ENCODE data around the gene CSRP1.

The CSRP1 gene

DNA sequence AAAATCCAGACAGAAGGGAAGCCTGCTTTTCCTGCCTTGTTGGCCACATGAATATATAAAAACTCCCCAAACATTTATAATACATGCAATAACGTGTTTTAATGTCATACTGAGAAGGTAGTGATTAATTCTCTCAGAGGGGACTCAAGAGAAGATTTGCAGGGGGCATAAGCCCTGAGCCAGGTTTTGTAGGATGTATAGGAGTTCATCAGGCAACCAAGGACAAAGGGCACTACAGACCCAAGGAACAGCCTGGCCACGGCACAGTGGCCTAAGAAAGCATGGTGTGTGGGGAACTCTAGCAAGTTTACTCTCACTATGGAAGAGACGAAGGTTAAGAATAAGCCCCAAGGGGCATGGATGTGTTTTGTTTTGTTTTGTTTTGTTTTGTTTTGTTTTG lies 70.0 kb downstream of the CSRP1 start:
- TF ChIP-seq, protein P1, sequence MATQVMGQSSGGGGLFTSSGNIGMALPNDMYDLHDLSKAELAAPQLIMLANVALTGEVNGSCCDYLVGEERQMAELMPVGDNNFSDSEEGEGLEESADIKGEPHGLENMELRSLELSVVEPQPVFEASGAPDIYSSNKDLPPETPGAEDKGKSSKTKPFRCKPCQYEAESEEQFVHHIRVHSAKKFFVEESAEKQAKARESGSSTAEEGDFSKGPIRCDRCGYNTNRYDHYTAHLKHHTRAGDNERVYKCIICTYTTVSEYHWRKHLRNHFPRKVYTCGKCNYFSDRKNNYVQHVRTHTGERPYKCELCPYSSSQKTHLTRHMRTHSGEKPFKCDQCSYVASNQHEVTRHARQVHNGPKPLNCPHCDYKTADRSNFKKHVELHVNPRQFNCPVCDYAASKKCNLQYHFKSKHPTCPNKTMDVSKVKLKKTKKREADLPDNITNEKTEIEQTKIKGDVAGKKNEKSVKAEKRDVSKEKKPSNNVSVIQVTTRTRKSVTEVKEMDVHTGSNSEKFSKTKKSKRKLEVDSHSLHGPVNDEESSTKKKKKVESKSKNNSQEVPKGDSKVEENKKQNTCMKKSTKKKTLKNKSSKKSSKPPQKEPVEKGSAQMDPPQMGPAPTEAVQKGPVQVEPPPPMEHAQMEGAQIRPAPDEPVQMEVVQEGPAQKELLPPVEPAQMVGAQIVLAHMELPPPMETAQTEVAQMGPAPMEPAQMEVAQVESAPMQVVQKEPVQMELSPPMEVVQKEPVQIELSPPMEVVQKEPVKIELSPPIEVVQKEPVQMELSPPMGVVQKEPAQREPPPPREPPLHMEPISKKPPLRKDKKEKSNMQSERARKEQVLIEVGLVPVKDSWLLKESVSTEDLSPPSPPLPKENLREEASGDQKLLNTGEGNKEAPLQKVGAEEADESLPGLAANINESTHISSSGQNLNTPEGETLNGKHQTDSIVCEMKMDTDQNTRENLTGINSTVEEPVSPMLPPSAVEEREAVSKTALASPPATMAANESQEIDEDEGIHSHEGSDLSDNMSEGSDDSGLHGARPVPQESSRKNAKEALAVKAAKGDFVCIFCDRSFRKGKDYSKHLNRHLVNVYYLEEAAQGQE (IDR thresholded peaks at IDR 0.05; ENCODE audit: insufficient replicate concordance, low read depth): no peak
- TF ChIP-seq SPI1 (IDR thresholded peaks at IDR 0.05; ENCODE audit: borderline replicate concordance, low read depth) (no peak), POLR2AphosphoS5 (IDR thresholded peaks at IDR 0.05; ENCODE audit: low read depth) (no peak), GABPA (IDR thresholded peaks at IDR 0.05; ENCODE audit: low read depth) (no peak)
- TF ChIP-seq, protein P2, sequence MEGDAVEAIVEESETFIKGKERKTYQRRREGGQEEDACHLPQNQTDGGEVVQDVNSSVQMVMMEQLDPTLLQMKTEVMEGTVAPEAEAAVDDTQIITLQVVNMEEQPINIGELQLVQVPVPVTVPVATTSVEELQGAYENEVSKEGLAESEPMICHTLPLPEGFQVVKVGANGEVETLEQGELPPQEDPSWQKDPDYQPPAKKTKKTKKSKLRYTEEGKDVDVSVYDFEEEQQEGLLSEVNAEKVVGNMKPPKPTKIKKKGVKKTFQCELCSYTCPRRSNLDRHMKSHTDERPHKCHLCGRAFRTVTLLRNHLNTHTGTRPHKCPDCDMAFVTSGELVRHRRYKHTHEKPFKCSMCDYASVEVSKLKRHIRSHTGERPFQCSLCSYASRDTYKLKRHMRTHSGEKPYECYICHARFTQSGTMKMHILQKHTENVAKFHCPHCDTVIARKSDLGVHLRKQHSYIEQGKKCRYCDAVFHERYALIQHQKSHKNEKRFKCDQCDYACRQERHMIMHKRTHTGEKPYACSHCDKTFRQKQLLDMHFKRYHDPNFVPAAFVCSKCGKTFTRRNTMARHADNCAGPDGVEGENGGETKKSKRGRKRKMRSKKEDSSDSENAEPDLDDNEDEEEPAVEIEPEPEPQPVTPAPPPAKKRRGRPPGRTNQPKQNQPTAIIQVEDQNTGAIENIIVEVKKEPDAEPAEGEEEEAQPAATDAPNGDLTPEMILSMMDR (IDR thresholded peaks at IDR 0.05; ENCODE audit: insufficient read depth, low read length): no peak
- no peak overlapping the region for H3K4me3 ChIP-seq (replicated peaks; ENCODE audit: insufficient read depth, low read length)
- DNase-seq (ENCODE audit: low read depth in 1 of 2, low spot score in 1 of 2): no peak
- peaks cover 2% of the 10 kb centered on the region for H3K27me3 ChIP-seq (ENCODE audit: insufficient read depth, poor library complexity, severe bottlenecking)
- H3K27ac ChIP-seq (replicated peaks): no peak overlapping the region

DNA sequence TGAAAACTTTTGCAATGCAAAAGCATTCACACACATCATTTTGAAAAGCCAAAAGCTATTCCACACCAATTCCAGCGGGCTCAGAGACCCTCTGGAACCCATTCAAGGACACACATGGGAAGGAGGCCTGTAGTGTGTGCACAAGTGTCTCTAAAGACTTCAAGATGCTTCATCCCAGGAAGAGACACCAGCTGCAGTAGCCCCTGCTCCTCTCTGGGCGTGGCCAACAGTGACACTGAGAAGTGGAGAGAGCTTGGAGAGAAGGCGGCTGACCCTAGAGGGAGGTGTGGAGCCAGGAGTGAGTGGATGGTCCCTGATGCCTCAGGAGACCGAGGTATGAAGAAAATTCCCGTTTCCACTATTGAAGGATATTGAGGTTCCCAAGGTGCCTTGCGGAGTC lies 70.5 kb downstream of the CSRP1 start:
- peaks cover 2% of the 10 kb centered on the region for H3K27me3 ChIP-seq (ENCODE audit: insufficient read depth, poor library complexity, severe bottlenecking)
- H3K27ac ChIP-seq (replicated peaks): no peak overlapping the region

DNA sequence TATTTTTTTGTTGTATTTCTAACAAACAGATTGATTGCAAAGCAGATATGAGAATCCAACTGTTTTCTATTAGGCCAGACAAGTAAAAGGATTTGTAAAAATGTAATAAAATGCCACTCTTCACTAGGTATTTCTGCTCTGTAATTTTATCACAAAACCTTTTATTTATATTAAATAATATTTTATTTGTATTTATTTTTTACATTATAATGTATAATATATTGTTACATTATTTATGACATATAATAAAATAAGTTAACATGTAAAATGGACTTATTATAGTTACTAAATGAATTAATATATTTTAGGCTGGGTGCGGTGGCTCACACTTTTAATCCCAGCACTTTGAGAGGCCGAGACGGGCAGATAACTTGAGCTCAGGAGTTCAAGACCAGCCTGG lies 72.7 kb downstream of the CSRP1 start:
- TF ChIP-seq, protein P1 (IDR thresholded peaks at IDR 0.05; ENCODE audit: insufficient replicate concordance, low read depth): no peak
- Histone ChIP-seq H3K27ac (replicated peaks) (no peak overlapping the region), H3K4me3 (replicated peaks; ENCODE audit: insufficient read depth, low read length) (no peak overlapping the region), H3K27me3 (ENCODE audit: insufficient read depth, poor library complexity, severe bottlenecking) (peaks cover 2% of the 10 kb centered on the region)
- no peak for DNase-seq (ENCODE audit: low read depth in 1 of 2, low spot score in 1 of 2)

More for the DNA sequence above, 70.5 kb downstream of the CSRP1 start:
- H3K4me3 ChIP-seq (replicated peaks; ENCODE audit: insufficient read depth, low read length): no peak overlapping the region
- no peak for DNase-seq (ENCODE audit: low read depth in 1 of 2, low spot score in 1 of 2)
- TF ChIP-seq, protein P1 (IDR thresholded peaks at IDR 0.05; ENCODE audit: insufficient replicate concordance, low read depth): no peak
- TF ChIP-seq POLR2AphosphoS5 (IDR thresholded peaks at IDR 0.05; ENCODE audit: low read depth) (no peak), SPI1 (IDR thresholded peaks at IDR 0.05; ENCODE audit: borderline replicate concordance, low read depth) (no peak), GABPA (IDR thresholded peaks at IDR 0.05; ENCODE audit: low read depth) (no peak)
- TF ChIP-seq, protein P2 (IDR thresholded peaks at IDR 0.05; ENCODE audit: insufficient read depth, low read length): no peak

DNA sequence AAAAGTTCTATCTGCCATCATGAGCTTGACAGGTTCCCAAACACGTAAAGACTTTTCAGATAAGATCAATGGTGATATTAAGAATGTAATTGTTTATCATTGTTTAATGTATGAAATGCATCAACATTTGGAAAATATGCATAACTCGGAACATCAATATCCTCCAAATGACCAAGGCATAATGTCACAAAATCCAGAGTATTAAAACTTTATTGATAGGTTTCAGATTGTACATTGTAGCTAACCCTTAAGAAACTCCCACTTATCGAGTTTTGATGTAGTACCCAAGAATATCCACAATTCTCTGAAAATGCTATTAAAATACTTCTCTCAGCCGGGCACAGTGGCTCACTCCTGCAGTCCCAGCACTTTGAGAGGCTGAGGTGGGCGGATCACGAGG lies 73.3 kb downstream of the CSRP1 start:
- Histone ChIP-seq H3K4me3 (replicated peaks; ENCODE audit: insufficient read depth, low read length) (no peak overlapping the region), H3K27ac (replicated peaks) (no peak overlapping the region), H3K27me3 (ENCODE audit: insufficient read depth, poor library complexity, severe bottlenecking) (no peaks in the 10 kb centered on the region)
- no peak for TF ChIP-seq SPI1 (IDR thresholded peaks at IDR 0.05; ENCODE audit: borderline replicate concordance, low read depth)
- DNase-seq (ENCODE audit: low read depth in 1 of 2, low spot score in 1 of 2): no peak

Data from HL-60 (cell line).